ENCODE data around the gene LRP1B.

LRP1B gene

GRCh38 chr2:140383781-140384180 lies 1747.0 kb downstream of the LRP1B start:
- H3K9ac ChIP-seq (ENCODE audit: low read length) = no peak overlapping the region
- H3K9me2 ChIP-seq (ENCODE audit: low read depth, low read length) = no peaks in the 10 kb centered on the region
- H3K36me3 ChIP-seq (ENCODE audit: insufficient read depth, low read length) = no peaks in the 10 kb centered on the region
- H3K4me1 ChIP-seq (ENCODE audit: insufficient read depth, low read length, severe bottlenecking) = no peaks in the 10 kb centered on the region
- no peaks in the 10 kb centered on the region for H3K79me2 ChIP-seq (ENCODE audit: insufficient read depth, low read length)
- H3K27ac ChIP-seq (ENCODE audit: low read depth, low read length, poor library complexity, severe bottlenecking) = no peak overlapping the region
- TF ChIP-seq CTCF (IDR thresholded peaks at IDR 0.05; ENCODE audit: low read length) (no peak), EZH2 (IDR thresholded peaks at IDR 0.05; ENCODE audit: borderline replicate concordance, low read length) (no peak)
- H3K4me2 ChIP-seq (ENCODE audit: low read length) = no peak overlapping the region
- no peak overlapping the region for H3K4me3 ChIP-seq (ENCODE audit: low read depth, low read length, poor library complexity, severe bottlenecking)
- no peaks in the 10 kb centered on the region for H3K9me3 ChIP-seq (ENCODE audit: low read length)
- no peaks in the 10 kb centered on the region for H3K27me3 ChIP-seq (ENCODE audit: insufficient read depth, low read length)
- H4K20me1 ChIP-seq (ENCODE audit: insufficient read depth, low read length) = no peaks in the 10 kb centered on the region
- H2AFZ ChIP-seq (ENCODE audit: low read length) = no peak overlapping the region
- no peaks in the 10 kb centered on the region for H3F3A ChIP-seq (ENCODE audit: insufficient read depth, low read length)

GRCh38 chr2:140376686-140377085 lies 1754.1 kb downstream of the LRP1B start:
- no peaks in the 10 kb centered on the region for H3K36me3 ChIP-seq (ENCODE audit: insufficient read depth, low read length)
- H3K9me3 ChIP-seq (ENCODE audit: low read length) = no peaks in the 10 kb centered on the region
- no peak overlapping the region for H3K4me3 ChIP-seq (ENCODE audit: low read depth, low read length, poor library complexity, severe bottlenecking)
- no peak overlapping the region for H2AFZ ChIP-seq (ENCODE audit: low read length)
- H3K27me3 ChIP-seq (ENCODE audit: insufficient read depth, low read length) = no peaks in the 10 kb centered on the region
- H3K4me1 ChIP-seq (ENCODE audit: insufficient read depth, low read length, severe bottlenecking) = no peaks in the 10 kb centered on the region
- no peak overlapping the region for H3K9ac ChIP-seq (ENCODE audit: low read length)
- no peak overlapping the region for H3K27ac ChIP-seq (ENCODE audit: low read depth, low read length, poor library complexity, severe bottlenecking)
- no peaks in the 10 kb centered on the region for H3F3A ChIP-seq (ENCODE audit: insufficient read depth, low read length)
- no peak for TF ChIP-seq EZH2 (IDR thresholded peaks at IDR 0.05; ENCODE audit: borderline replicate concordance, low read length)
- TF ChIP-seq CTCF (IDR thresholded peaks at IDR 0.05; ENCODE audit: low read length) = no peak
- H3K79me2 ChIP-seq (ENCODE audit: insufficient read depth, low read length) = no peaks in the 10 kb centered on the region
- H4K20me1 ChIP-seq (ENCODE audit: insufficient read depth, low read length) = 0 out of 2 replicates have a peak, but pooled peaks cover under 1% of the 10 kb centered on the region
- no peaks in the 10 kb centered on the region for H3K9me2 ChIP-seq (ENCODE audit: low read depth, low read length)
- no peak overlapping the region for H3K4me2 ChIP-seq (ENCODE audit: low read length)

GRCh38 chr2:140363131-140363530 lies 1767.7 kb downstream of the LRP1B start:
- no peak overlapping the region for H3K27ac ChIP-seq (ENCODE audit: low read depth, low read length, poor library complexity, severe bottlenecking)
- H3K9me3 ChIP-seq (ENCODE audit: low read length) = no peaks in the 10 kb centered on the region
- H3K4me3 ChIP-seq (ENCODE audit: low read depth, low read length, poor library complexity, severe bottlenecking) = no peak overlapping the region
- H3F3A ChIP-seq (ENCODE audit: insufficient read depth, low read length) = no peaks in the 10 kb centered on the region
- H4K20me1 ChIP-seq (ENCODE audit: insufficient read depth, low read length) = no peaks in the 10 kb centered on the region
- H3K4me2 ChIP-seq (ENCODE audit: low read length) = no peak overlapping the region
- H3K4me1 ChIP-seq (ENCODE audit: insufficient read depth, low read length, severe bottlenecking) = no peaks in the 10 kb centered on the region
- H3K9me2 ChIP-seq (ENCODE audit: low read depth, low read length) = no peaks in the 10 kb centered on the region
- no peaks in the 10 kb centered on the region for H3K27me3 ChIP-seq (ENCODE audit: insufficient read depth, low read length)
- no peaks in the 10 kb centered on the region for H3K79me2 ChIP-seq (ENCODE audit: insufficient read depth, low read length)
- no peak overlapping the region for H3K9ac ChIP-seq (ENCODE audit: low read length)
- no peaks in the 10 kb centered on the region for H3K36me3 ChIP-seq (ENCODE audit: insufficient read depth, low read length)
- H2AFZ ChIP-seq (ENCODE audit: low read length) = no peak overlapping the region
- TF ChIP-seq CTCF (IDR thresholded peaks at IDR 0.05; ENCODE audit: low read length) (no peak), EZH2 (IDR thresholded peaks at IDR 0.05; ENCODE audit: borderline replicate concordance, low read length) (no peak)
